H1 (cell line): Measurements from ENCODE around the gene CNOT1. TPM values are rescaled to one million over a fixed set of nuclear protein-coding genes. Genes with fewer than 3 reads are reported as not detected.

Experiments used
- BACH1 ChIP-seq: IDR thresholded peaks from 2 replicates; pipeline ENCODE4 v1.6.1; 2012; ENCODE audit warnings: low read length, improper control_type of control experiment
- RXRA ChIP-seq: IDR thresholded peaks from 2 replicates; pipeline ENCODE4 v1.6.1; 2011; ENCODE audit warnings: low read depth, mild to moderate bottlenecking, low read length, moderate library complexity; ENCODE audit not compliant: insufficient read depth
- SIN3A ChIP-seq, 2 experiments: IDR thresholded peaks in 1 of 2; conservative IDR thresholded peaks in 1 of 2; 2 replicates each; pipeline ENCODE4 v1.6.1; 2011 to 2012; ENCODE audit warnings: low read length in 2 of 2, improper control_type of control experiment in 1 of 2, low read depth in 1 of 2, mild to moderate bottlenecking in 1 of 2
- SP4 ChIP-seq: IDR thresholded peaks from 2 replicates; pipeline ENCODE4 v1.6.1; 2012; ENCODE audit warnings: low read length, inconsistent platforms
- YY1 ChIP-seq: IDR thresholded peaks from 2 replicates; pipeline ENCODE4 v1.6.1; 2011; ENCODE audit warnings: low read depth, mild to moderate bottlenecking, low read length
- polyA plus RNA-seq, 7 experiments: library from polyadenylated mRNA; depleted of rRNA in 3 of 7; stranded (reverse) in 5 of 7; unstranded in 2 of 7; fragments of >200 nt in 5 of 7; fragments of 200-250 nt in 2 of 7; gene quantifications; 1 replicate in 5 of 7; 2 replicates in 1 of 7; 4 replicates in 1 of 7; pipeline versions ENCODE4 v1.2.1 to v1.2.3, GENCODE V29; 2011 to 2013; ENCODE audit warnings: missing spikeins in 2 of 7, mixed read lengths in 2 of 7
- total RNA-seq: library from RNA; stranded (reverse); fragmentation: NEBNext Ultra II Directional; extraction: Animal tissue kit (Norgen Biotek cat#: 25700); gene quantifications from 2 replicates; pipeline ENCODE4 v1.2.1, GENCODE V29; 2021

Gene CNOT1
- total and polyA plus RNA-seq, 2 of the 8 experiments (the other 6 are each of a cell fraction or from before 2014, with no cell fraction given): 306 to 319 TPM

GRCh38 chr16:58629733-58630640, at the start of gene CNOT1 (continued):
- peak in 1 of 2 experiments; percentile 74; a peak in 2 of 4 replicates for TF ChIP-seq SIN3A (conservative IDR thresholded peaks at IDR 0.05 in 1 of 2, IDR thresholded peaks at IDR 0.05 in 1 of 2; ENCODE audit: low read depth in 1 of 2, low read length in 2 of 2)
- TF ChIP-seq RXRA: no peak
- peak; percentile 96 for TF ChIP-seq YY1
- TF ChIP-seq SP4: no peak
- TF ChIP-seq BACH1: no peak
